H9 (cell line): Measurements from ENCODE around the gene HIP1R. TPM values are rescaled to one million over a fixed set of nuclear protein-coding genes. Genes with fewer than 3 reads are reported as not detected.

Source experiments
- DNase-seq: peaks from one replicate; pipeline ENCODE4 v3.0.0-alpha.2; 2017
- H2AFZ ChIP-seq: one replicate; pipeline ENCODE4 v1.6.1; 2013; ENCODE audit warnings: mild to moderate bottlenecking, low read length, control low read depth, moderate library complexity
- H2AK5ac ChIP-seq: 2 replicates; pipeline ENCODE4 v1.6.1; 2013; ENCODE audit warnings: low read length, control low read depth, mixed read lengths; ENCODE audit not compliant: insufficient read length
- H2BK120ac ChIP-seq: one replicate; pipeline ENCODE4 v1.6.1; 2013; ENCODE audit warnings: low read depth, mild to moderate bottlenecking, low read length, control low read depth, inconsistent platforms; ENCODE audit not compliant: poor library complexity, severe bottlenecking
- H2BK12ac ChIP-seq: 2 replicates; pipeline ENCODE4 v1.6.1; 2013; ENCODE audit warnings: low read length, control low read depth, mixed read lengths, low read depth; ENCODE audit not compliant: insufficient read length
- H2BK15ac ChIP-seq: 2 replicates; pipeline ENCODE4 v1.6.1; 2013; ENCODE audit warnings: low read depth, low read length, control low read depth
- H2BK20ac ChIP-seq: one replicate; pipeline ENCODE4 v1.6.1; 2013; ENCODE audit warnings: low read depth, mild to moderate bottlenecking, low read length, control low read depth, inconsistent platforms; ENCODE audit not compliant: poor library complexity, severe bottlenecking
- H2BK5ac ChIP-seq: 2 replicates; pipeline ENCODE4 v1.6.1; 2013; ENCODE audit warnings: low read length, control low read depth, mixed read lengths; ENCODE audit not compliant: insufficient read length
- H3K14ac ChIP-seq: 2 replicates; pipeline ENCODE4 v1.6.1; 2013; ENCODE audit warnings: low read length, control low read depth; ENCODE audit not compliant: insufficient read depth
- H3K18ac ChIP-seq: 2 replicates; pipeline ENCODE4 v1.6.1; 2013; ENCODE audit warnings: low read depth, mild to moderate bottlenecking, mixed read lengths, low read length, control low read depth; ENCODE audit not compliant: insufficient read length
- H3K23ac ChIP-seq: 2 replicates; pipeline ENCODE4 v1.6.1; 2013; ENCODE audit warnings: low read length, control low read depth, mixed read lengths, low read depth; ENCODE audit not compliant: insufficient read length
- H3K23me2 ChIP-seq: 2 replicates; pipeline ENCODE4 v1.6.1; 2013; ENCODE audit warnings: low read depth, mild to moderate bottlenecking, mixed read lengths, low read length, control low read depth; ENCODE audit not compliant: insufficient read length, poor library complexity, severe bottlenecking
- H3K27ac ChIP-seq: 2 replicates; pipeline ENCODE4 v1.5.1; 2013; ENCODE audit warnings: low read length, control low read depth, mixed read lengths, low read depth; ENCODE audit not compliant: insufficient read length
- H3K27me3 ChIP-seq: 2 replicates; pipeline ENCODE4 v1.6.1; 2013; ENCODE audit warnings: low read length, control low read depth, inconsistent platforms; ENCODE audit not compliant: insufficient read depth
- H3K4ac ChIP-seq: 2 replicates; pipeline ENCODE4 v1.6.1; 2013; ENCODE audit warnings: low read depth, mild to moderate bottlenecking, control low read depth, inconsistent platforms, low read length, moderate library complexity
- H3K4me1 ChIP-seq: 2 replicates; pipeline ENCODE4 v1.6.1; 2013; ENCODE audit warnings: low read length, control low read depth, inconsistent platforms; ENCODE audit not compliant: insufficient read depth
- H3K4me2 ChIP-seq: 2 replicates; pipeline ENCODE4 v1.6.1; 2013; ENCODE audit warnings: low read length, control low read depth, mixed read lengths; ENCODE audit not compliant: insufficient read length, insufficient read depth
- H3K56ac ChIP-seq: 2 replicates; pipeline ENCODE4 v1.6.1; 2013; ENCODE audit warnings: low read depth, mild to moderate bottlenecking, mixed read lengths, low read length, control low read depth; ENCODE audit not compliant: insufficient read length
- H3K79me1 ChIP-seq: 2 replicates; pipeline ENCODE4 v1.6.1; 2013; ENCODE audit warnings: low read depth, mild to moderate bottlenecking, moderate library complexity, low read length, control low read depth, inconsistent platforms; ENCODE audit not compliant: insufficient read depth, poor library complexity, severe bottlenecking
- H3K79me2 ChIP-seq: 2 replicates; pipeline ENCODE4 v1.6.1; 2013; ENCODE audit warnings: low read length, control low read depth, inconsistent platforms; ENCODE audit not compliant: insufficient read depth
- H3K9ac ChIP-seq: 2 replicates; pipeline ENCODE4 v1.6.1; 2013; ENCODE audit warnings: low read length, control low read depth, mixed read lengths; ENCODE audit not compliant: insufficient read length; ENCODE audit errors: extremely low read depth
- H3K9me3 ChIP-seq: one replicate; pipeline ENCODE4 v1.6.1; 2013; ENCODE audit warnings: low read depth, low read length, inconsistent platforms; ENCODE audit not compliant: control insufficient read depth
- H3T11ph ChIP-seq: one replicate; pipeline ENCODE4 v1.6.1; 2013; ENCODE audit warnings: mild to moderate bottlenecking, low read length, control low read depth, inconsistent platforms
- H4K20me1 ChIP-seq: one replicate; pipeline ENCODE4 v1.6.1; 2013; ENCODE audit not compliant: control insufficient read depth, insufficient read length, insufficient read depth
- H4K5ac ChIP-seq: 2 replicates; pipeline ENCODE4 v1.6.1; 2013; ENCODE audit warnings: low read depth, mild to moderate bottlenecking, mixed read lengths, low read length, control low read depth; ENCODE audit not compliant: insufficient read length
- H4K8ac ChIP-seq: replicated peaks from 2 replicates; pipeline ENCODE4 v1.6.1; 2013; ENCODE audit warnings: low read length, control low read depth, mixed read lengths, low read depth; ENCODE audit not compliant: insufficient read length
- H4K91ac ChIP-seq: 2 replicates; pipeline ENCODE4 v1.6.1; 2013; ENCODE audit warnings: low read depth, mild to moderate bottlenecking, moderate library complexity, mixed read lengths, low read length, control low read depth; ENCODE audit not compliant: insufficient read length
- H3K27ac Mint-ChIP-seq, 3 experiments: 2 replicates in 2 of 3; 3 replicates in 1 of 3; pipeline ENCODE4 v1.8.0; 2020 to 2021; ENCODE audit warnings: mixed read lengths in 3 of 3, mild to moderate bottlenecking in 1 of 3, moderate library complexity in 1 of 3
- H3K27me3 Mint-ChIP-seq: 2 replicates; pipeline ENCODE4 v1.8.0; 2021; ENCODE audit warnings: low read depth, mild to moderate bottlenecking, moderate library complexity, mixed read lengths
- H3K36me3 Mint-ChIP-seq, 3 experiments: 2 replicates in 2 of 3; 3 replicates in 1 of 3; pipeline ENCODE4 v1.8.0; 2020 to 2021; ENCODE audit warnings: low read depth in 3 of 3, mixed read lengths in 3 of 3; ENCODE audit not compliant: insufficient read depth in 1 of 3
- H3K4me1 Mint-ChIP-seq, 2 experiments: 2 replicates each; pipeline ENCODE4 v1.8.0; 2020; ENCODE audit warnings: mixed read lengths in 2 of 2
- H3K4me3 Mint-ChIP-seq, 2 experiments: 2 replicates in 1 of 2; 3 replicates in 1 of 2; pipeline ENCODE4 v1.8.0; 2020 to 2021; ENCODE audit warnings: mild to moderate bottlenecking in 2 of 2, mixed read lengths in 2 of 2, moderate library complexity in 1 of 2
- H3K9me3 Mint-ChIP-seq, 2 experiments: 2 replicates in 1 of 2; 3 replicates in 1 of 2; pipeline ENCODE4 v1.8.0; 2020; ENCODE audit warnings: mild to moderate bottlenecking in 2 of 2, mixed read lengths in 2 of 2, moderate library complexity in 1 of 2
- CTCF ChIP-seq: fragments of 200-600 bp; sonication (generic); conservative IDR thresholded peaks from 3 replicates; pipeline ENCODE4 v1.8.0; 2021; ENCODE audit warnings: antibody characterized with exemption, mild to moderate bottlenecking
- WGBS: extraction: QIAGEN DNeasy Blood & Tissue Kit; methylation state at CpG from one replicate; pipeline ENCODE4 v1.1.7; 2013; ENCODE audit warnings: missing lambda C conversion rate, low lambda C conversion rate, mixed read lengths; ENCODE audit not compliant: insufficient read length; ENCODE audit errors: extremely low coverage; 5-methylcytosine and 5-hydroxymethylcytosine counted together
- total RNA-seq: library from RNA; stranded (reverse); gene quantifications from 2 replicates; pipeline ENCODE4 v1.2.1, GENCODE V29; 2021

Gene HIP1R
- total RNA-seq, 1 experiment from 2014 or later, result 17.4 TPM

GRCh38 chr12:122876731-122877130 lies 41.5 kb downstream of the HIP1R start:
- no peaks in the 10 kb centered on the region; a peak in 1 of 5 replicates for H3K9me3 Mint-ChIP-seq
- H3K9ac ChIP-seq, result no peak overlapping the region
- H2BK120ac ChIP-seq, result no peak overlapping the region
- H3K4me1 ChIP-seq, result no peaks in the 10 kb centered on the region
- H3K79me2 ChIP-seq, result 0 out of 2 replicates have a peak, but pooled peaks cover 2% of the 10 kb centered on the region
- TF ChIP-seq CTCF, result no peak
- H3K56ac ChIP-seq, result no peak overlapping the region
- H2AFZ ChIP-seq, result no peak overlapping the region
- no peak overlapping the region for H2BK12ac ChIP-seq
- H3K23ac ChIP-seq, result no peak overlapping the region
- peaks cover 35 to 57% of the 10 kb centered on the region in 2 experiments for H3K4me1 Mint-ChIP-seq
- H3K27me3 Mint-ChIP-seq, result peaks cover 100% of the 10 kb centered on the region
- no peak overlapping the region for H3K18ac ChIP-seq
- no CpG with 5 or more reads among the region's 3 CpGs for WGBS
- no peak overlapping the region for H3K27ac ChIP-seq
- no peak overlapping the region for H3K4me3 Mint-ChIP-seq
- no peak overlapping the region for H3K27ac Mint-ChIP-seq
- no peak overlapping the region for H2BK15ac ChIP-seq
- peaks cover 0 to 5% (median 2%) of the 10 kb centered on the region in 3 experiments; a peak in 1 of 7 replicates for H3K36me3 Mint-ChIP-seq
- H3K9me3 ChIP-seq, result no peaks in the 10 kb centered on the region
- H3K23me2 ChIP-seq, result no peaks in the 10 kb centered on the region
- H3K14ac ChIP-seq, result no peak overlapping the region
- DNase-seq, result no peak
- no peak overlapping the region for H3K4me2 ChIP-seq
- H4K8ac ChIP-seq, result no peak overlapping the region
- no peak overlapping the region for H3T11ph ChIP-seq
- no peak overlapping the region for H2BK20ac ChIP-seq
- H4K91ac ChIP-seq, result no peak overlapping the region
- no peak overlapping the region for H3K4ac ChIP-seq
- no peak overlapping the region for H4K5ac ChIP-seq
- peaks cover 61% of the 10 kb centered on the region for H3K27me3 ChIP-seq
- H3K79me1 ChIP-seq, result no peaks in the 10 kb centered on the region
- no peaks in the 10 kb centered on the region for H4K20me1 ChIP-seq
- H2AK5ac ChIP-seq, result no peak overlapping the region
- no peak overlapping the region for H2BK5ac ChIP-seq
